ENCODE measurements around the gene MAD2L1BP.

GRCh38 chr6:43671011-43671800 is 35.6 kb downstream of the MAD2L1BP start:
- TF ChIP-seq ZFP3 (CRISPR knock-in tag; IDR thresholded peaks at IDR 0.05) = no peak
- no peak for TF ChIP-seq BACH2 (CRISPR knock-in tag; IDR thresholded peaks at IDR 0.05; ENCODE audit: borderline replicate concordance)
- TF ChIP-seq ISL1 (CRISPR knock-in tag; IDR thresholded peaks at IDR 0.05) = no peak
- TF ChIP-seq, protein P1, sequence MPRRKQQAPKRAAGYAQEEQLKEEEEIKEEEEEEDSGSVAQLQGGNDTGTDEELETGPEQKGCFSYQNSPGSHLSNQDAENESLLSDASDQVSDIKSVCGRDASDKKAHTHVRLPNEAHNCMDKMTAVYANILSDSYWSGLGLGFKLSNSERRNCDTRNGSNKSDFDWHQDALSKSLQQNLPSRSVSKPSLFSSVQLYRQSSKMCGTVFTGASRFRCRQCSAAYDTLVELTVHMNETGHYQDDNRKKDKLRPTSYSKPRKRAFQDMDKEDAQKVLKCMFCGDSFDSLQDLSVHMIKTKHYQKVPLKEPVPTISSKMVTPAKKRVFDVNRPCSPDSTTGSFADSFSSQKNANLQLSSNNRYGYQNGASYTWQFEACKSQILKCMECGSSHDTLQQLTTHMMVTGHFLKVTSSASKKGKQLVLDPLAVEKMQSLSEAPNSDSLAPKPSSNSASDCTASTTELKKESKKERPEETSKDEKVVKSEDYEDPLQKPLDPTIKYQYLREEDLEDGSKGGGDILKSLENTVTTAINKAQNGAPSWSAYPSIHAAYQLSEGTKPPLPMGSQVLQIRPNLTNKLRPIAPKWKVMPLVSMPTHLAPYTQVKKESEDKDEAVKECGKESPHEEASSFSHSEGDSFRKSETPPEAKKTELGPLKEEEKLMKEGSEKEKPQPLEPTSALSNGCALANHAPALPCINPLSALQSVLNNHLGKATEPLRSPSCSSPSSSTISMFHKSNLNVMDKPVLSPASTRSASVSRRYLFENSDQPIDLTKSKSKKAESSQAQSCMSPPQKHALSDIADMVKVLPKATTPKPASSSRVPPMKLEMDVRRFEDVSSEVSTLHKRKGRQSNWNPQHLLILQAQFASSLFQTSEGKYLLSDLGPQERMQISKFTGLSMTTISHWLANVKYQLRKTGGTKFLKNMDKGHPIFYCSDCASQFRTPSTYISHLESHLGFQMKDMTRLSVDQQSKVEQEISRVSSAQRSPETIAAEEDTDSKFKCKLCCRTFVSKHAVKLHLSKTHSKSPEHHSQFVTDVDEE (CRISPR knock-in tag; IDR thresholded peaks at IDR 0.05) = no peak
- TF ChIP-seq, protein P2, sequence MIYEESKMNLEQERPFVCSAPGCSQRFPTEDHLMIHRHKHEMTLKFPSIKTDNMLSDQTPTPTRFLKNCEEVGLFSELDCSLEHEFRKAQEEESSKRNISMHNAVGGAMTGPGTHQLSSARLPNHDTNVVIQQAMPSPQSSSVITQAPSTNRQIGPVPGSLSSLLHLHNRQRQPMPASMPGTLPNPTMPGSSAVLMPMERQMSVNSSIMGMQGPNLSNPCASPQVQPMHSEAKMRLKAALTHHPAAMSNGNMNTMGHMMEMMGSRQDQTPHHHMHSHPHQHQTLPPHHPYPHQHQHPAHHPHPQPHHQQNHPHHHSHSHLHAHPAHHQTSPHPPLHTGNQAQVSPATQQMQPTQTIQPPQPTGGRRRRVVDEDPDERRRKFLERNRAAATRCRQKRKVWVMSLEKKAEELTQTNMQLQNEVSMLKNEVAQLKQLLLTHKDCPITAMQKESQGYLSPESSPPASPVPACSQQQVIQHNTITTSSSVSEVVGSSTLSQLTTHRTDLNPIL (CRISPR knock-in tag; IDR thresholded peaks at IDR 0.05; ENCODE audit: low read depth) = no peak
- no peak for TF ChIP-seq ZC3H10 (CRISPR knock-in tag; IDR thresholded peaks at IDR 0.05)
- no peak for TF ChIP-seq ARNTL (CRISPR knock-in tag; IDR thresholded peaks at IDR 0.05; ENCODE audit: borderline replicate concordance, low read depth)
- no peak for TF ChIP-seq RARB (CRISPR knock-in tag; IDR thresholded peaks at IDR 0.05)
- TF ChIP-seq SNAI2 (CRISPR knock-in tag; IDR thresholded peaks at IDR 0.05) = no peak
- TF ChIP-seq POU6F1 (CRISPR knock-in tag; IDR thresholded peaks at IDR 0.05; ENCODE audit: borderline replicate concordance, low read depth) = no peak
- no peak for TF ChIP-seq ZFP30 (CRISPR knock-in tag; IDR thresholded peaks at IDR 0.05)
- TF ChIP-seq OSR1 (CRISPR knock-in tag; IDR thresholded peaks at IDR 0.05) = no peak

Data from SK-N-SH treated with all-trans-retinoic acid at 6 μM for 48 hours (cell line).